PC-9 (cell line): ENCODE data around the gene WDR38. TPM values are rescaled to one million over a fixed set of nuclear protein-coding genes. Genes with fewer than 3 reads are reported as not detected.

Source experiments
- BruUV-seq: library from RNA; stranded (reverse); fragments of 400-500 nt; replicated peaks from 2 replicates; lab custom pipeline; 2021; lab: Mats Ljungman, UMichigan
- CTCF ChIA-PET: fragments of 300-600 bp; sonication (Branson Sonifier 250); formaldehyde crosslinking; loops from one replicate; lab custom pipeline; 2022; ENCODE audit warnings: antibody characterized with exemption; lab: Charles Lee
- POLR2A ChIA-PET: fragments of 300-600 bp; sonication (Branson Sonifier 250); formaldehyde crosslinking; loops from one replicate; lab custom pipeline; 2022; ENCODE audit warnings: antibody characterized with exemption; ENCODE audit not compliant: unreplicated experiment; lab: Charles Lee
- DNase-seq, 2 experiments: peaks; one replicate each; pipeline versions ENCODE4 v3.0.0 to v3.0.0-alpha.2; 2015 to 2022; ENCODE audit warnings: mixed read lengths in 1 of 2
- H2AFZ ChIP-seq: fragments of 200-600 bp; sonication (generic); 2 replicates; pipeline ENCODE4 v1.8.1; 2017; ENCODE audit warnings: antibody characterized with exemption
- H3F3A ChIP-seq: fragments of 200-600 bp; sonication (generic); 2 replicates; pipeline ENCODE4 v1.8.1; 2017; ENCODE audit warnings: antibody characterized with exemption, mild to moderate bottlenecking, low read depth; ENCODE audit not compliant: insufficient read depth
- H3K27ac ChIP-seq: fragments of 200-600 bp; sonication (generic); 2 replicates; pipeline ENCODE4 v1.6.1; 2016; ENCODE audit warnings: mixed run types
- H3K27me3 ChIP-seq: fragments of 200-600 bp; sonication (generic); 2 replicates; pipeline ENCODE4 v1.6.1; 2016; ENCODE audit warnings: low read depth, mixed run types; ENCODE audit not compliant: insufficient read depth
- H3K36me3 ChIP-seq: fragments of 200-600 bp; sonication (generic); 2 replicates; pipeline ENCODE4 v1.6.1; 2016; ENCODE audit warnings: low read depth, mixed run types
- H3K4me1 ChIP-seq: fragments of 200-600 bp; sonication (generic); replicated peaks from 2 replicates; pipeline ENCODE4 v1.6.1; 2016; ENCODE audit warnings: mixed run types; ENCODE audit not compliant: insufficient read depth
- H3K4me2 ChIP-seq: fragments of 200-600 bp; sonication (generic); 2 replicates; pipeline ENCODE4 v1.6.1; 2017; ENCODE audit warnings: mixed run types
- H3K4me3 ChIP-seq: fragments of 200-600 bp; sonication (generic); 2 replicates; pipeline ENCODE4 v1.6.1; 2016; ENCODE audit warnings: mixed run types
- H3K79me2 ChIP-seq: fragments of 200-600 bp; sonication (generic); 2 replicates; pipeline ENCODE4 v1.6.1; 2017; ENCODE audit warnings: low read depth, mixed run types
- H3K9me2 ChIP-seq: fragments of 200-600 bp; sonication (generic); 2 replicates; pipeline ENCODE4 v1.8.1; 2017; ENCODE audit warnings: mild to moderate bottlenecking; ENCODE audit not compliant: insufficient read depth
- H3K9me3 ChIP-seq: fragments of 200-600 bp; sonication (generic); 2 replicates; pipeline ENCODE4 v1.8.1; 2016; ENCODE audit warnings: low read depth; ENCODE audit not compliant: insufficient read depth
- H4K20me1 ChIP-seq: fragments of 200-600 bp; sonication (generic); 2 replicates; pipeline ENCODE4 v1.8.1; 2017; ENCODE audit not compliant: insufficient read depth
- CTCF ChIP-seq: fragments of 200-600 bp; sonication (generic); conservative IDR thresholded peaks from 2 replicates; pipeline ENCODE4 v1.6.1; 2017; ENCODE audit warnings: mixed run types, antibody characterized with exemption, mild to moderate bottlenecking, moderate library complexity
- EZH2 ChIP-seq: fragments of 200-600 bp; sonication (generic); IDR thresholded peaks from 2 replicates; pipeline ENCODE4 v1.8.0; 2017; ENCODE audit warnings: antibody characterized with exemption, low read depth
- intact Hi-C: fragments of 100-400 bp; cut with micrococcal nuclease; formaldehyde crosslinking; loops from one replicate; pipeline ENCODE4 v1.10.0; 2022; ENCODE audit not compliant: unreplicated experiment
- total RNA-seq: library from RNA; stranded (reverse); gene quantifications from 2 replicates; pipeline ENCODE4 v1.2.3, GENCODE V29; 2021

Gene WDR38
- total RNA-seq, 1 experiment from 2014 or later: not detected

- ChIA-PET CTCF (interaction anchor here (0.6 kb wide), 1 partner anchor 119 kb away, joined by 3 read pairs; the partner anchor contains the start of gene NR6A1), POLR2A (no interaction called here)
- no TSS peak for BruUV-seq
Observed at GRCh38 chr9:124890179-124890578, 36.9 kb downstream of the WDR38 start.

GRCh38 chr9:124894035-124894740, 40.9 kb downstream of the WDR38 start:
- intact Hi-C loops: loop anchor here (1.0 to 2.0 kb wide), 2 partner anchors 41 to 122 kb away; partner anchors contain the start of gene WDR38
- Histone ChIP-seq H3K9me3 (no peaks in the 10 kb centered on the region), H3K27me3 (no peaks in the 10 kb centered on the region), H3F3A (0 out of 2 replicates have a peak, but pooled peaks cover 3% of the 10 kb centered on the region), H3K79me2 (no peaks in the 10 kb centered on the region), H2AFZ (no peak overlapping the region), H3K27ac (no peak overlapping the region), H3K36me3 (0 out of 2 replicates have a peak, but pooled peaks cover 5% of the 10 kb centered on the region), H4K20me1 (no peaks in the 10 kb centered on the region), H3K4me3 (no peak overlapping the region), H3K4me1 (no peaks in the 10 kb centered on the region), H3K9me2 (no peaks in the 10 kb centered on the region), H3K4me2 (no peak overlapping the region)
- CTCF ChIA-PET: interaction anchor here (0.5 to 1.4 kb wide), 5 partner anchors 41 to 358 kb away, joined by 3 to 6 read pairs (median 4); partner anchors contain the start of gene WDR38
- POLR2A ChIA-PET: no interaction called here
- no peak for DNase-seq
- no peak for TF ChIP-seq CTCF
- TF ChIP-seq EZH2: no peak
- no TSS peak for BruUV-seq

More at GRCh38 chr9:124890179-124890578, 36.9 kb downstream of the WDR38 start:
- H3K36me3 ChIP-seq: no peaks in the 10 kb centered on the region; the same call in 1 of the 2 replicates
- H3K9me2 ChIP-seq: no peaks in the 10 kb centered on the region
- 0 out of 2 replicates have a peak, but pooled peaks cover 3% of the 10 kb centered on the region for H3F3A ChIP-seq
- no peak for TF ChIP-seq CTCF
- no peak for TF ChIP-seq EZH2
- H3K79me2 ChIP-seq: no peaks in the 10 kb centered on the region
- no peak overlapping the region for H3K4me2 ChIP-seq
- no peak overlapping the region for H3K27ac ChIP-seq
- no peak overlapping the region for H3K4me3 ChIP-seq
- intact Hi-C loops: no loop called here
- H2AFZ ChIP-seq: no peak overlapping the region
- no peak for DNase-seq
- H4K20me1 ChIP-seq: no peaks in the 10 kb centered on the region
- no peaks in the 10 kb centered on the region for H3K9me3 ChIP-seq
- H3K27me3 ChIP-seq: no peaks in the 10 kb centered on the region
- H3K4me1 ChIP-seq: no peaks in the 10 kb centered on the region

- no peak overlapping the region for H3K4me2 ChIP-seq
- BruUV-seq: no TSS peak
Observed at GRCh38 chr9:124894741-124895170, 41.5 kb downstream of the WDR38 start.

More at GRCh38 chr9:124894741-124895170, 41.5 kb downstream of the WDR38 start:
- H3K9me3 ChIP-seq: no peaks in the 10 kb centered on the region
- TF ChIP-seq EZH2 (no peak), CTCF (peak; percentile 54; the same call in 1 of the 2 replicates)
- H3K36me3 ChIP-seq: 0 out of 2 replicates have a peak, but pooled peaks cover 5% of the 10 kb centered on the region
- no peak overlapping the region for H2AFZ ChIP-seq
- H3K4me1 ChIP-seq: no peaks in the 10 kb centered on the region
- ChIA-PET CTCF (interaction anchor here (0.5 to 1.4 kb wide), 2 partner anchors 122 to 358 kb away, joined by 3 to 4 read pairs; no protein-coding TSS in a partner anchor), POLR2A (no interaction called here)
- peak in 1 of 2 experiments; percentile 21 for DNase-seq
- H3K79me2 ChIP-seq: no peaks in the 10 kb centered on the region
- H3K27me3 ChIP-seq: no peaks in the 10 kb centered on the region
- 0 out of 2 replicates have a peak, but pooled peaks cover 3% of the 10 kb centered on the region for H3F3A ChIP-seq
- intact Hi-C loops: loop anchor here (1.0 to 5.0 kb wide), 3 partner anchors 42 to 248 kb away; partner anchors contain the start of genes SCAI and WDR38
- no peak overlapping the region for H3K4me3 ChIP-seq
- H4K20me1 ChIP-seq: no peaks in the 10 kb centered on the region
- no peaks in the 10 kb centered on the region for H3K9me2 ChIP-seq
- H3K27ac ChIP-seq: no peak overlapping the region
